Measurements from ENCODE around the gene CAMK2N1.

Gene CAMK2N1

DNA sequence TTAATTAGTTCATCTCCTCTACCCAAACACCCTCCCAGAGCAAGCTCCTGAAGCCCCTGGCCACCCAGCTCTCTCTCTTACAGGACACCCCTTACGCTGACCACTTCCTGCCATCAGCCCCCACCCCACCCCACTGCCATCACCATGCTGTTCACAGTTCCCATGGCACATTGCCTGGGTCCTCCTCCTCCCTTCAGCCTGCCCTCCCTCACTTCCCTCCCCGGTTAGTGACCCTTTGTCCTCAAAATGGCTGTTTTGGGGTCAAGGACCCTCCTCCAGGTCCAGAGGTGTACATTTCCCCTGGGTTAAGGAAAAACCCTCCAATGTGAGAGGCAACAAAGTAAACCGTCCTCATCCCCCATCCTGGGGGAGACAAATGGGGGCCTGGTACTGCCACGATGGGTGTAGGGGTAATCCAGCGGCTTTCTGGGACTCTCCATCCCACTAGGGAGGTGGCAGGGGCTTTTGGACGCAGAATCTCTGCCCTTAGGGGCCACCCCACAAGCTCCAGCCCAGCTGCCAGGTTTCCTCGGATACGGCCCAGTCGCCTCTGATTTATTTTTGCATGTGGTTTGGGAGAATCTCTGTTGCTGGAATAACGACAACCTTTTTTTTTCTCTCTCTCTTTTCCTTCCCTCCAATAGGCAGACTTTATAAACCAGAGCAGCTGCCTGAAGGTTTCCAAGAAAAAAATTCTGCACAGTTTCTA, 8.5 kb downstream of the CAMK2N1 start:
- peak; percentile 50 for DNase-seq

DNA sequence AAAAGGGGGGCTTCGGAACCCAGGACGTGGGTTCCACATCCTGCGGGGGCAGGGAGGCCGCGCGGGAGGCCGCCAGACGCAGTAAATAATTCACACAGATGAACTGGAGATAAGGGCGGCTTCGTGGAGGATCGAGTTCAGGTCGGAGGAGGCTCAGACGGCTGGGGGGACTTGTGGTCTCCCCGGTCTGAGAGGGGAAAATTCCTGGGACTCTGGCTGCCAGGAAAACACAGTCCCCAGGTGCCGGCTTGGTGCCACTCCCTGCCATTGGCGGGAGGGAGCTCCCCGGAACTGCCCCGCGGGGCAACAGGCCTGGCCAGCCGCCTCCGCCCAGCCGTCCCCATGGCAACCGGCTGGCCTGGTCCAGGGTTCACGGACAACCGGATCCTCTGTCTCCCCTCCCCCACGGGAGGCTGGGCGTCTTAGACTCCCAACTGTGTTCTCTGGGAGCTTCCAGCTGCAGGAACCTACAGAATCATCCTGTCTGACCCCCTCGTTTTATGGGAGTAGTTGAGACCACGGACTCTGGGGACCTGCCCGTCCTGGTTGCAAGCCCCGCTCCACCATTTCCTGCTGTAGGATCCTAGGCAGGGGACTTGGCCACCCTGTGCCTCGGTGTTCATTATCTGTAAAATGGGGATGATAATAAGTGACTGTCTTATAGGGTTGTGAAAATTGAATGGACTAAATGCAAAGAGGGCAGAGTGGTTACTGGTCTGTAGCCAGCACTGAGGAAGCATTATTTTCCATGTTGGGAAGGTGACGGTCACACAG, 9.6 kb downstream of the CAMK2N1 start:
- no peak for DNase-seq

DNA sequence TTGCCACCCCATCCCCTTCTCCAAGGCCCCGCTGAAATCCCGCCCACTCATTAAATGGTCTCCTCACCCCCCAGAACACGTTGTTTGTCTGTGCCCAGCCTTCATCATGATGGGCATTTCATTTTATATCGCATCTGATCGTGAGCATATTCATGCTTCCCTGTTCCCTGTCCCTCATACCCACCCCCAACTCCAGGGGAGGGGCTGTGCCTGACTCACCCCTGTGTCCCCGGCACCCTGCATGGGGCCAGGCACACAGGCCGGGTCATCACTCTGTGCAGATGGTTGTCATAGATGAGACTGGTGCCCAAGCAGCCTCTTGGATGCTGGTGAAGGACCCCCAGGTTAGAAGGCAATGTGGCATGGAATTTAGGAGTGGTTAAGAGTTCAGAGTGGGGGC, 11.0 kb downstream of the CAMK2N1 start:
- no peak for DNase-seq

DNA sequence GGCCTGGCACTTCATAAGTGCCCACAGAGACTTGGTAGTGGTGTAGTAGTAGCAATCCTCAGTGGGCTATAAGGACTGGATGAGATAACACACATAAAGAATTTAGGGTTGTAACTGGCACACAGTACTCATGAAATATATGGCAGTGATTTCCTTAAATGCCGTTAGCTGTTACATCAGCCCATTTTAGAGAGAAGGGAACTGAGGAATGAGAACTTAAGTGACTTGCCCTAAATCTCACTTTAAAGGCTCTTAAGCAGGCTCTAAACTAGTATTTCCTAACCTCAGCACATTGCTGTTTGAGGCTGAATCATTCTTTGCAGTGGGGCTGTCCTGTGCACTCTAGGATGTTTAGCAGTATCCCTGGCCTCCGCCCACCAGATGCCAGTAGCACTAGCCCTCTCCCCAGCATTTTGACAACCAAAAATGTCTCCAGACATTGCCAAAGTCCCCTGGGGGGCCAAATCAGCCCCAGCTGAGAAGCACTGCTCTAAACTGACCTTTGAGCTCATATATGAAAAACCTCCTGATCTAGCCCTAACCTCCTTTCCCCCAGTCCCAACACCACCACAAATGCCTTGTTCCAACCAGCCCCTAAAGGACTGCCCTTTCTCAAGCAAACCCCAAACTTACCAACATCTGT, 11.6 kb downstream of the CAMK2N1 start:
- DNase-seq, result no peak

DNA sequence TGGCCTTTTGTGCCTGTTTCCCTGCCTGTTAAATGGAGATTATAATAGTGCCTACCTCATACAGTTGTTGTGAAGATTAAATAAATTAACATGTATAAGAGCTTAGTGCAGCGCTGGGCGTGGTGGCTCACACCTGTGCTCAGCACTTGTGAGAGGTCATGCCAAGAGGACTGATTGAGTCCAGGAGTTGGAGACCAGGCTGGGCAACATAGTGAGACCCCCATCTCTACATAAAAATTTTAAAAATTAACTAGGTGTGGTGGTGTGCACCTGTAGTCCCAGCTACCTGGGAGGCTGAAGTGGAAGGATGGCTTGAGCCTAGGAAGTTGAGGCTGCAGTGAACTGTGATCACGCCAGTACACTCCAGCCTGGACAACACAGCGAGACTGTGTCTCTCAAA, 12.1 kb downstream of the CAMK2N1 start:
- DNase-seq, result no peak

DNA sequence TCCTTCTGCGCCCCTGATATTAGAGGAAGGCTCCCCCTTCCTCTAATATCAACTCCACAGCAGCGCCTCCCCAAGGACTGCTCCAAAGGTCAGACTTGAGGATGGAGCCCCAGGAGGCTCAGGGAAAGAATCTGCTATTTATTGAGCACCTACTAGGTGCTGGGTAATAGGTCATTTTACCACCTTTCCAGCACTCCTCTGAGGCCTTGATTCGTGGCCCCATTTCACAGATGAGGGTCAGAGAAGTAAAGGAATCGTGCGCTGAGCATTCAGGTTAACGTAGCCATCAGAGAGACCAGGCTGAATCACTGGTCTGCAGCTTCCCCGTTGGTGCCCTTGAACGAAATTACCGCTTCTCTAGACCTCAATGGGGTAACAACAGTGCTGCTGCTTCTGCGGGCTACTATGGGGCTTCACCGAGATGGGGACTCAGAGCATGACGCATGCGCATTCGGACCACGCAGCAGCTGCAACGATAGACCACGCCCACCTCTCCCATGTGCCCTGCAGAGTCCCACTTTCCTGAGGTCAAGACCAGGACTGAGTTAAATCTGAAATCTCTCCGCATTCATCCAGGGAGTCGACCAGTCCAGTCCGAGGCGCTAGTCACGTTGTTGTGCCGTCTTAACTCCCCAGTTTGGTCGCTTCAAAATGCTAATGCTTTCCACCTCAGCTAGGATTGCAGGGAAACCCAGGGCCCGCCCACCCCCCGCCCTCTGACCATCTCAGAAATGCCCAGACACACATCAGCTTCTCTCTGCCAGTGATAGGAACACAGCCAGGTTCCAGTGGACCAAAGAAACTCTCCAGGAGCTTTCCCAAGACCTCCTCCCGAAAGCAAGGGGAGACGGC, 12.9 kb downstream of the CAMK2N1 start:
- peak; percentile 61 for DNase-seq

DNA sequence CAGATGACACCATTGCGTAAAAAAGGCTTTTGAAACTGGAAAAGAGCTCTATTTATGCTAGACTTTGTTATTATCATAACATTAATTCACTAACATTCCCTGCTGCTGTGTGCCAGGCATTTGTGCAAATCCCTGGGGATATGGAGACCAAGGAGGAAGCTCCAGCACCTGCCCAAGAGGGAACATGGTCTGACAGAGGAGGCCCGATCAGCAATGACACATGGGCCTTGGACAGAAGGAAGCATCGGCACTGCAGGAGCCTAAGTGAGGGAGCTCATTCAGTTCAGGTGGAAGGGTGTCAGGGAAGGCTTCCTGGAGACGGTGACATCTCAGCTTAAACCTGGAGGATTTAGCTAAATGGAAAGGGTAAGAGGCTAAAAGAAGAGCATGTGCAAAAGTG, 13.9 kb downstream of the CAMK2N1 start:
- DNase-seq, result no peak

DNA sequence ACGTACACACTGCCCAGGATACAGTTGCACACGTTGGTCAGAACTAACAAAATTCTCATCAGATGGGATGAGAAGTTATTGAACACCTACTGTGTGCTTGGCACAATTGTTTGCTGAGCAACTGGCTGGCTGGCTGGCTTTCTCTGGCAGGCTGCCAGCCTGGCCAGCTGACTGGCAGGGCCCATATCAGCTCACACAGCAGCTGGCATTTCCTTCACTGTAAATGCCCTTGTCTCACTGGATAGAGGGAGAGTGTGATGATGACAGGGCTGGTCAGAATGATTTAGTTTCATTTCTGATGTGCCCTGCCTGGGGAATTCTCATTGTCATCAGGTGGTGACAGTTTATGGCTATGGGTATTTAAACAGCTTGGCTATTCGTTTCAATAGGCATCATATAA, 15.8 kb downstream of the CAMK2N1 start:
- no peak for DNase-seq

DNA sequence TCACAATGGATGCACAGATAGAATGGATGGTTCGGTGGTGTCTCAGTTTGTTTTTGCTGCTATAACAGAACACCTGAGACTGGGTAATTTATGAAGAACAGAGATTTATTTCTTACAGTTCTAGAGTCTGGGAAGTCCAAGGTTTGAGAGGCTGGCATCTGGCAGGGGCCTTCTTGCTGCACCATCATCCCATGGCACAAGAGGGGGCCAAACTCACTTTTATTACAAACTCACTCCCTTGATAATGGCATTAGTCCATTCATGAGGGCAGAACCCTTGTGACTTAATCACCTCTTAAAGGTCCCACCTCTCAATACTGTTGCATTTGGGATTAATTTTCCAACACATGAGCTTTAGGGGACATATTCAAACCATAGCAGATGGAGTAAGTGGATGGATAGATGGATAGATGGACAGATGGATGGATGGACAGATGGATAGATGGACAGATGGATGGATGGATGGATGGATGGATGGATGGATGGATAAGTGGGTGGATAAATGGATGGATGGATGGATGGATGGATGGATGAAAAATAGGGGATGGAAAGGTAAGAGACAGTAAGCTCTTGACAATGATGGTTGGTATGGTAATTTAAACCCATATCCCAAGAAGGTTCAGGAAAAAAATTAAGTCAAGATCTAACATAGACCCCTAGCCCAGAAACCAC, 16.5 kb downstream of the CAMK2N1 start:
- DNase-seq, result no peak

DNA sequence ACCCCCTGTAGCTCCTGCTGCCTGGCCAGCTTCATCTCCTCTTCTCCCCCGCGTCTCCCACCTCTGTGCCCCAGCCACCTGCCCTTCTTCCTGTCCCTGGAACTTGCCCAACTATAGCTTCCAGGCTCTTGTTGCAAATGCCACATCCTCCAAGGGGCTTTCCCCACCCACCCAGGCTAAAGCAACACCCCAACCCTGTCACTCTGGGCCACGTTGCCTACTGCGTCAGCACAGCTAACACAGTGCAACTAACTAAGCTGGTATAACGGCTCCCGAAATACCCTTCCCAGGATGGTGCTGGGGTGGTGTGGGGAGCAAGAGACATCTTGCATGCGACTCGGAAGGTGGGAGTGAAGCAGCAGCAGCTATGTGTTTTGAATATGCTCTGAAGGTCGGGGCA, 19.7 kb downstream of the CAMK2N1 start:
- no peak for DNase-seq

DNA sequence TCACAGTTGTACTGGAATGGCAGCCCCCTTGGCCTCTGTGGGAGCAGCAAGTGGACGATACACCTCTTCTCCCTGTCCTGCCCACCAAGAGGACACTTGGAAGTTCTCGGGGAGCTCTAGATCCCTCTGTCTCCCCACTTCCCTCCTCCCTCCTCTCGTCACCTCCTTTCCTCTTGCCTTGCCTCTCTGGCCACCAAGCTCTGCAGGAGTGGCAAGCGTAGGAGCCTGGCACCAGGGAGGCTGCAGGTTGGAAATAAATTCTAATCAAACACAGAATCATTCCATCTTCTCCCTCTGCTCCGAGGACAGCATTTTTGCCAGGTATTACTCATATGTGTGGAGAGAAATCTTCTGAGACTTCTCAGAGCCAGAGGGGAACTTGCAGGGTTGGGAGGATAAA, 20.8 kb downstream of the CAMK2N1 start:
- no peak for DNase-seq

DNA sequence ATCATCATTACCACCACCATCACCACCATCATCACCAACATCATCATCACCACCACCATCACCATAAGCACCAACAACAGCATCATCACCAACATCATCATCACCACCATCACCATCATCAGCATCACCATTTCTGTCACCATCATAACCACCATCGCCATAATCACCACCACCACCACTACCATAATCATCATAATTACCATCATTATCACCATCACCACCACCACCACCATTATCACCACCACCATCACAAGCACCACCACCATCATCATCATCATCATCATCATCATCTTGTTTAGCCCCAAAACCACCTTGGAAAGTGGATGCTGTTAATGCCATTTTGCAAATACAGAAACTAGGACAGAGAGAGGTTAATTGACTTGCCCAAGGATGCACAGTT, 22.5 kb downstream of the CAMK2N1 start:
- no peak for DNase-seq

DNA sequence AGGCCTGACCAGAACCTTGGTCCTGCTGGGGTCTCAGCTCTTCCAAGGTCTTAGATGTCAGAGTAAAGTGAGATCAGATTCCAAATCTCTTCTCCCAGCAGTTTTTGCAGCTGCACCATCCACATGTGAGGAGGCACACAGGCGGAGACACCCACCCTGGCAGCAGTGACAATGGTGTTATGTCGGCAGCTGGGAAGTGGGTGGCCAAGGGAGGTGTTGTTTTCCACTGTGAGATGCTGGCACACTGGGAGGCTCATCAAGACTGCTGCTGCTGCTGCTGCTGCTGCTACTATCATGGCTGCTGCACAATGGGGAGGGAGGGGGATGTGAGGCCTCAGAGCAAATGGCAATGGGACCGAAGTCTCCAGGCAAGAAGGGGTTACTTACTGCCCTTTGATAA, 23.6 kb downstream of the CAMK2N1 start:
- no peak for DNase-seq

DNA sequence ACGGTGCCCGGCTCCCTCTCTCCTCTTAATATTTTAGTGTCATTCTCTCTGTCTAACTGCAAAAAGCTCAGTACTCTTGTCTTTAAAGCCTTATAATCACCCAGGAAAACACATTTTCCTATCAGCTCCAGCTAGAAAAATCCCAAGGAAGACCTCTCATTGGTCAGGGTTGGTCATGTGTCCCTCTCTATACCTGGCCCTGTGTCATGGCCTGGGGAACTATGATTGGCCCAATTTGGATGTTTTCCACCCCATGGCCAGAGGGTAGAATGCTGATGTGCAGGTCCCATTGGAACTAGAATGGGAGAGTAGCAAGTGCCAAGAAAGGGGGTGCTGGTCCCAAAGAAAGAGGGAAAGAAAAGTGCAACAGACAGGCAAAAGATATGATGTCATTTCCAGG, 27.3 kb downstream of the CAMK2N1 start:
- no peak for DNase-seq

DNA sequence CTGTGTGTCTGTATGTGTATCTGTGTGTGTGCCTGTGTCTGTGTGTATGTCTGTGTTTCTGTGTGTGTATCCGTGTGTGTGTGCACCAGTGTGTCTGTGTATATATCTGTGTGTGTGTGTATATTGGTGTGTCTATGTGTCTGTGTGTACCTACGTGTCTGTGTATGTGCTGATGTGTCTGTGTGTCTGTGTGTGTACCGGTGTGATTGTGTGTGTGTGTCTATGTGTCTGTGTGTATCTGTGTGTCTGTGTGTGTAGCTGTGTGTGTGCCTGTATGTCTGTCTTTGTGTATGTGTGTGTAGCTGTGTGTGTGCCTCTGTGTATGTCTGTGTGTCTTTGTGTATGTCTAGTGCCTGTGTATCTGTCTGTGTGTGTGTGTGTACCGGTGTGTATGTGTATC, 32.0 kb downstream of the CAMK2N1 start:
- no peak for DNase-seq

DNA sequence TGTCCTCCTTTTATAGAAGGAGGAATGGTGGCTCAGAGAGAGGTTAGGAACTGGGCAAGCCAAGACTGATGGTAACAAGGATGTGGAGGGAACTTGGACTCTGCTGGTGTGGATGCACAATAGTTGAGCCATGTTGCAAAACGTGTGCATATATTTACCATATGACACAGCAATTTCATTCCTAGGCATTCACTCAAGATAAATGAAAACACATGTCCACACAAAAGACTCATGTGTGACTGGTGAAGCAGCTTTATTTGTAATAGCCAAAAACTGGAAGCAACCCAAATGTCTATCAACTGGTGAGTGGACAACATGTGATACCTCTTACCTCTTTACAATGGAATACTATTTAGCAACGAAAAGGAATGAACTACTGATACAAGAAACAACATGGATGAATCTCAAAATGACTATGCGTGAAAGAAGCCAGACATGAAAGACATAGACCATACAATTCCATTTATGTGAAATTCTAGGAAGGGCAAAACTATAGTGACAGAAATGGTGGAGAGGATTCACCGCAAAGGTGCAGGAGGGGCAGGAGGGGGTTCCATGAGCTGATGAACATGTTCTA, 36.2 kb downstream of the CAMK2N1 start:
- no peak for DNase-seq

DNA sequence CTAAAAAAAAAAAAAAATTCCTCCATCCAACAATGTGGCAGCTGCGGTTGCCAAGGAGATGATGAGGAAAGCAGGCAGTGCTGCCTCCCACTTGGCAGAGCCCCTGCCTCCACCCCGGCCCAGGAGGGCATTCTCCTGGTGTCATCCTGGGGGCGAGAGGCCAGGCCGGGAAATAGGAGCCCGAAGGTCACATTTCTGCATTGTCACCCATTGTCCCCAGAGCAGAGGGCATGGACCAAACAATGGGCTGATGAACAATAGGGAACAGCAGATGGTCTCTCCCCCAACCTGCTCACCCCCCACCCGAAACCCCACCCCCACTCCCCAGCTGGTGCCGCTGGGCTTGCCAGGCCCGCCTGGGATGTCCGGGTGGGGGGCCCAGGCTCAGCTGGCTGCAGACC, 37.3 kb downstream of the CAMK2N1 start:
- DNase-seq, result no peak

DNA sequence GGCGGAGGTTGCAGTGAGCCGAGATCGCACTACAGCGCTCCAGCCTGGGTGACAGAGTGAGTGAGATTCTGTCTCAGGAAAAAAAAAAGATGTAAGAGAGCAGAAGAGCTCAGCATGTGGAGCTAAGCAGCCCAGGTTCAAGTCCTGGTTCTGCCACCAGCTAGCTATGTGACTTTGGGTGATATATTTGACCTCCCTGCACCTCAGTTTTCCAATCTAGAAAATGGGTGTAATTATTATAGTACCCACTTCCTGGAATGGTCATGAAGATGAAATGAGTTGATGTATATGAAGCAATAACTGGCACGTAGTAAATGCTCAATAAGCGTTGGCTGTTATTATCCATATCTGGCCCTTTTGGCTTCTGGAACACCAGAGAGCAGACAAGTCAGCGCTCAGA, 38.2 kb downstream of the CAMK2N1 start:
- DNase-seq, result no peak

DNA sequence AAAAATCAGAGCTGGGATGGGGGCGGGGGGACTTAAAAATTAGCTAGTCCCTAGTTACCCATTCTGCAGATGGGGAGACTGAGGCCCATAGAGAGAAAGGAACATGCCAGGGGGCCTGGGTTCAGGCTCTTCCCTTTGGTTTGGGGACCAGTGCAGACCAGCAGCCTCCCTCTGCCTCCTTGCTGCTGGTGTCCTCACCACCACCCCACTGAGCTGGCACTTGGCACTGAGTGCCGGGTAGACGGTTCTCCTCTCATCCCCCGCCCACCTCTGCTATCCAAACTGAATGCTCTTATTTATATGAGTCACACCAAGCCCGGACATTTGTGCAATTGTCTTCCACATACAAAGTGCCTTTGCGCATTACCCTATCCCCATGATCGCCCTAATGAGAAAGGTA, 39.2 kb downstream of the CAMK2N1 start:
- DNase-seq, result no peak

DNA sequence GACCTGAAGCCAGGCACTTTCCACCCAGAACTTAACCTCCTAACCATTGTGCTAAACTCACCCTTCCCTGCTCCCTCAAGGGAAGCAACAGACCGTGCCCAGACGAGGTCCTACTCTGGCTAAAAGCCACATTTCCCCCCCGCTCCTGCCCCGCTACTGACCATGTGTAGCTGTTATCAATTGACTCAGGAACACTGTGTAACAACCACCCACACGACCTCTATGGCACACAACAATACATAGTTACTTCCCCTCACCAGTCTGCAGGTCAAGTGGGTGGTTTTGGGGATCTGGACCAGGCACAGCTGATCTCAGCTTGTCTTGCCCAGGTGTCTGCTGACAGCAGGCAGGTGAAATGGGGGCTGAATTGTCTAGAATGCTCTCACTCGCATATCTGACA, 40.1 kb downstream of the CAMK2N1 start:
- DNase-seq, result no peak

DNA sequence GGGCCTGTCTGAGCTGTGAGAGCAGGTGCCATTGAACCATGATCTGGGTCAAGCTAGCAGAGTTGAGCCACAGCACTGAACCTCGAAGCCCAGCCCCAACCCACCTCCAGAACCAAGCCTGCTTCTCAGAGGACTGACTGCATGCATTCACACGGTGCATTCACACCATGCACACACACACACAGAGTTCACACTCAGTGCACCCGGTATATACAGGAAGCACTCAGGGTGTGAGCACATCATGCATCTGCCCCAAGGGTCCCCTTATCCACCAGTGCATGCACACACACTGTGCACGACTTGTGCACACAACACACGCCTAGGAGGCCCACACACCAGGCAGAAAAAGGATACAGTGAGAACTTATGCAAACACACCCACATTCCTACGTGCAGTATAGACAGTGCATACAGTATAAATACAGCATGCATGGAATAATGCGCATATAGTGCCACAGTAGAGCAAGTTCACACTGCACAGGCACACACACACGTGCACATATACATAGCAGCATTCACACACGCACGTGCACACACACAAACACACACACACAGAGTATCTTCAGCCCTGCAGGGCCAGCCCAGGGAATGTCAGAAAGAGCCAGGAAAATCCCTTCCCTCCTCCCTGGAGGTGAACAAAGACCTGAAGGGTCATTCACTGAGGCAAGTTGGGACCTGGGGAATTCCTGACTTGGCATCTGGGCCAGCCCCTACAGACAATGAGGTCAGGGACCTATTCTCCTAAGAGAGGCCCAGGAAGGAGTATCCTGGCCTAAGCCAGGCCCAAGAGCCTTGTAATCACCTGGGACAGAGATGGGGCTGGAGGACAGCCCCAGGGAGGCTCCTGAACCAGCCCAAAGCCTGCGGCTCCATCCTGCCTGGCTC, 42.1 kb downstream of the CAMK2N1 start:
- DNase-seq, result no peak
